CD14-positive monocyte (primary cell): Measurements from ENCODE around the gene ANAPC10. TPM values are rescaled to one million over a fixed set of nuclear protein-coding genes. Genes with fewer than 3 reads are reported as not detected.

Source experiments
- DNase-seq, 3 donors: peaks; one replicate each; pipeline ENCODE4 v3.0.0-alpha.2; 2011 to 2022
- H2AFZ ChIP-seq: 2 replicates; pipeline ENCODE4 v1.6.0; 2012; ENCODE audit warnings: mild to moderate bottlenecking, low read depth, low read length, inconsistent platforms; ENCODE audit not compliant: insufficient read depth, poor library complexity, severe bottlenecking
- H3K27ac ChIP-seq, 2 donors: 1 replicate in 1 of 2; 2 replicates in 1 of 2; pipeline ENCODE4 v1.5.1; 2012 to 2013; ENCODE audit warnings: low read length in 2 of 2, control low read depth in 1 of 2, inconsistent platforms in 1 of 2, low read depth in 1 of 2, mild to moderate bottlenecking in 1 of 2
- H3K27me3 ChIP-seq, 2 donors: one replicate each; pipeline versions ENCODE4 v1.6.0 to v1.6.1; 2011 to 2013; ENCODE audit warnings: low read length in 2 of 2; ENCODE audit not compliant: control insufficient read depth in 2 of 2, insufficient read depth in 2 of 2
- H3K36me3 ChIP-seq, 2 donors: replicated peaks in 1 of 2; 1 replicate in 1 of 2; 2 replicates in 1 of 2; pipeline versions ENCODE4 v1.5.1 to v1.6.1; 2012 to 2013; ENCODE audit warnings: low read length in 2 of 2, control low read depth in 1 of 2, inconsistent platforms in 1 of 2, mild to moderate bottlenecking in 1 of 2; ENCODE audit not compliant: insufficient read depth in 2 of 2, control insufficient read depth in 1 of 2
- H3K4me1 ChIP-seq, 2 donors: 1 replicate in 1 of 2; 2 replicates in 1 of 2; pipeline versions ENCODE4 v1.5.1 to v1.6.1; 2012 to 2013; ENCODE audit warnings: low read length in 2 of 2, control low read depth in 1 of 2, inconsistent platforms in 1 of 2, mild to moderate bottlenecking in 1 of 2, moderate library complexity in 1 of 2; ENCODE audit not compliant: insufficient read depth in 2 of 2, control insufficient read depth in 1 of 2
- H3K4me2 ChIP-seq: replicated peaks from 2 replicates; pipeline ENCODE3; 2012; ENCODE audit warnings: low read length, moderate library complexity, mild to moderate bottlenecking; ENCODE audit not compliant: poor library complexity, severe bottlenecking; ENCODE audit errors: extremely low read depth
- H3K4me3 ChIP-seq, 3 experiments: fragments of 200-600 bp in 1 of 3; sonication (generic) in 1 of 3; replicated peaks in 1 of 3; 1 replicate in 2 of 3; 2 replicates in 1 of 3; pipeline ENCODE4 v1.5.1; 2011 to 2013; ENCODE audit warnings: low read length in 3 of 3, mild to moderate bottlenecking in 3 of 3, control low read depth in 2 of 3, low read depth in 2 of 3, inconsistent platforms in 1 of 3, moderate library complexity in 1 of 3
- H3K79me2 ChIP-seq: 2 replicates; pipeline ENCODE4 v1.6.0; 2012; ENCODE audit warnings: mild to moderate bottlenecking, control low read depth, inconsistent platforms, low read length, moderate library complexity; ENCODE audit not compliant: insufficient read depth
- H3K9ac ChIP-seq: 2 replicates; pipeline ENCODE4 v1.6.0; 2017; ENCODE audit warnings: low read length, mild to moderate bottlenecking; ENCODE audit not compliant: insufficient read depth, poor library complexity, severe bottlenecking
- H3K9me3 ChIP-seq, 2 donors: replicated peaks in 1 of 2; 1 replicate in 1 of 2; 2 replicates in 1 of 2; pipeline versions ENCODE4 v1.5.1 to v1.6.1; 2012 to 2013; ENCODE audit warnings: low read length in 2 of 2, control low read depth in 1 of 2; ENCODE audit not compliant: control insufficient read depth in 1 of 2, insufficient read depth in 1 of 2
- H4K20me1 ChIP-seq: 2 replicates; pipeline ENCODE4 v1.6.0; 2012; ENCODE audit warnings: mild to moderate bottlenecking, low read length, control low read depth, moderate library complexity; ENCODE audit not compliant: insufficient read depth
- H3K27ac Mint-ChIP-seq, 7 donors: one replicate each; pipeline ENCODE4 v1.8.0; 2020; ENCODE audit warnings: mild to moderate bottlenecking in 7 of 7, mixed read lengths in 7 of 7, moderate library complexity in 6 of 7, inconsistent platforms in 2 of 7
- H3K27me3 Mint-ChIP-seq, 3 donors: one replicate each; pipeline ENCODE4 v1.8.0; 2021 to 2022; ENCODE audit warnings: low read depth in 3 of 3, mild to moderate bottlenecking in 3 of 3, mixed read lengths in 3 of 3, moderate library complexity in 3 of 3, inconsistent platforms in 1 of 3
- H3K36me3 Mint-ChIP-seq, 2 donors: one replicate each; pipeline ENCODE4 v1.8.0; 2020; ENCODE audit warnings: mixed read lengths in 2 of 2, inconsistent platforms in 1 of 2, mild to moderate bottlenecking in 1 of 2
- H3K4me1 Mint-ChIP-seq: one replicate; pipeline ENCODE4 v1.8.0; 2020; ENCODE audit warnings: mild to moderate bottlenecking, mixed read lengths
- H3K4me3 Mint-ChIP-seq, 2 donors: one replicate each; pipeline ENCODE4 v1.8.0; 2020; ENCODE audit warnings: mild to moderate bottlenecking in 2 of 2, mixed read lengths in 2 of 2, moderate library complexity in 1 of 2
- H3K9me3 Mint-ChIP-seq, 7 donors: one replicate each; pipeline ENCODE4 v1.8.0; 2020 to 2022; ENCODE audit warnings: mixed read lengths in 7 of 7, mild to moderate bottlenecking in 6 of 7, moderate library complexity in 6 of 7, inconsistent platforms in 2 of 7
- WGBS: methylation state at CpG from one replicate; pipeline ENCODE4 v1.1.5; 2013; ENCODE audit warnings: missing lambda C conversion rate; ENCODE audit not compliant: insufficient coverage; 5-methylcytosine and 5-hydroxymethylcytosine counted together
- intact Hi-C, 2 donors: fragments of 100-400 bp; cut with micrococcal nuclease; formaldehyde crosslinking; loops; one replicate each; pipeline versions ENCODE4 v1.15.0 to v1.15.1; 2023
- polyA plus RNA-seq, 3 donors: library from polyadenylated mRNA; depleted of rRNA in 1 of 3; unstranded in 2 of 3; stranded (reverse) in 1 of 3; fragments of 300-500 nt in 2 of 3; fragments of >200 nt in 1 of 3; fragmentation: Illumina TruSeq in 2 of 3; gene quantifications; 1 replicate in 2 of 3; 2 replicates in 1 of 3; pipeline ENCODE4 v1.2.3, GENCODE V29; 2012 to 2021
- TF ChIP-seq, protein P1 (sequence below): fragments of 200-600 bp; IDR thresholded peaks from one replicate; pipeline ENCODE4 v1.8.0; 2022; ENCODE audit warnings: antibody characterized with exemption, mild to moderate bottlenecking

Gene ANAPC10
- polyA plus RNA-seq, 3 donors: 11.1 to 25.4 (median 21.3) TPM

DNA sequence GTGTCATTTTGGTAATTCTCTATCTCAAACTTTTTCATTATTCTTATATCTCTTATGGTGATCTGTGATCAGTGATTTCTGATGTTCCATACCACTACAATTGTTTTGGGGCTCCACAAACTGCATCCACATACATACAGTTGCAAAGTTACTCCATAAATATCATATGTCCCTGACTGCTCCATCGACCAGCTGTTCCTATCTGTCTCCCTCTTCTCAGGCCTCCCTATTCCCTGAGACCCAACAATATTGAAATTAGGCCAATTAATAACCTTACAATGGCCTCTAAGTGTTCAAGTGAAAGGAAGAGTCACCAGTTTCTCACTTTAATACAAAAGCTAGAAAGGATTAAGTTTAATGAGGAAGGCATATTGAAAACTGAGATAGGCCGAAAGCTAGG lies 108.7 kb downstream of the ANAPC10 start:
- Histone ChIP-seq H3K27me3 (no peaks in the 10 kb centered on the region), H3K4me1 (no peaks in the 10 kb centered on the region), H3K36me3 (no peaks in the 10 kb centered on the region), H3K4me3 (no peak overlapping the region), H2AFZ (no peak overlapping the region), H3K79me2 (no peaks in the 10 kb centered on the region), H3K4me2 (no peak overlapping the region), H4K20me1 (no peaks in the 10 kb centered on the region), H3K27ac (no peak overlapping the region), H3K9ac (no peak overlapping the region), H3K9me3 (no peaks in the 10 kb centered on the region)
- TF ChIP-seq, protein P1, sequence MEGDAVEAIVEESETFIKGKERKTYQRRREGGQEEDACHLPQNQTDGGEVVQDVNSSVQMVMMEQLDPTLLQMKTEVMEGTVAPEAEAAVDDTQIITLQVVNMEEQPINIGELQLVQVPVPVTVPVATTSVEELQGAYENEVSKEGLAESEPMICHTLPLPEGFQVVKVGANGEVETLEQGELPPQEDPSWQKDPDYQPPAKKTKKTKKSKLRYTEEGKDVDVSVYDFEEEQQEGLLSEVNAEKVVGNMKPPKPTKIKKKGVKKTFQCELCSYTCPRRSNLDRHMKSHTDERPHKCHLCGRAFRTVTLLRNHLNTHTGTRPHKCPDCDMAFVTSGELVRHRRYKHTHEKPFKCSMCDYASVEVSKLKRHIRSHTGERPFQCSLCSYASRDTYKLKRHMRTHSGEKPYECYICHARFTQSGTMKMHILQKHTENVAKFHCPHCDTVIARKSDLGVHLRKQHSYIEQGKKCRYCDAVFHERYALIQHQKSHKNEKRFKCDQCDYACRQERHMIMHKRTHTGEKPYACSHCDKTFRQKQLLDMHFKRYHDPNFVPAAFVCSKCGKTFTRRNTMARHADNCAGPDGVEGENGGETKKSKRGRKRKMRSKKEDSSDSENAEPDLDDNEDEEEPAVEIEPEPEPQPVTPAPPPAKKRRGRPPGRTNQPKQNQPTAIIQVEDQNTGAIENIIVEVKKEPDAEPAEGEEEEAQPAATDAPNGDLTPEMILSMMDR: no peak
- intact Hi-C loops: no loop called here
- no peaks in the 10 kb centered on the region for H3K27me3 Mint-ChIP-seq
- peaks cover 0 to 5% (median 0%) of the 10 kb centered on the region in 7 donors for H3K9me3 Mint-ChIP-seq
- no peak overlapping the region for H3K27ac Mint-ChIP-seq
- no CpG with 5 or more reads among the region's 2 CpGs for WGBS
- no peak overlapping the region for H3K4me3 Mint-ChIP-seq
- no peaks in the 10 kb centered on the region for H3K4me1 Mint-ChIP-seq
- H3K36me3 Mint-ChIP-seq: peaks cover 7 to 11% of the 10 kb centered on the region in 2 donors
- no peak for DNase-seq

DNA sequence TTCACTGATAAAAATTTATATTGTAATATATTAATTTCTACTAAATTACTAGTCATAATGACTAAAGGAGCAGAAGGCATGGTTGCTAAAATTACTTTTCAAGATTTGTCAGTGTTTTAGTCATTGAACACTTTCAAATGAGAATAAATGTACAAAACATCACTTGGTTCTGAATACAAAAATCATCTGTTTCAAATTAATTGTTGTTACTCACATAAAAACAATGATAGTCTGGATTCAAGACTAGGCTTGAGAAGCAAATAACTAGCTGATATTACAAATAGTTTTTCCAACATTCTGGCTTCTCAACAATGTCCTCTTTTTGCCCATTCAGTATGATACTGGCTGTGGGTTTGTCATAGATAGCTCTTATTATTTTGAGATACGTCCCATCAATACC lies 112.5 kb downstream of the ANAPC10 start:
- DNase-seq: no peak
- no peak overlapping the region for H3K9ac ChIP-seq
- intact Hi-C loops: no loop called here
- no peak overlapping the region for H2AFZ ChIP-seq
- no peaks in the 10 kb centered on the region for H3K4me1 ChIP-seq
- Mint-ChIP-seq H3K4me3 (no peak overlapping the region), H3K27me3 (no peaks in the 10 kb centered on the region), H3K9me3 (peaks cover 0 to 8% (median 2%) of the 10 kb centered on the region in 7 donors), H3K27ac (no peak overlapping the region), H3K36me3 (peaks cover 0 to 3% of the 10 kb centered on the region in 2 donors), H3K4me1 (no peaks in the 10 kb centered on the region)
- no peak overlapping the region for H3K4me3 ChIP-seq
- no CpG with 5 or more reads among the region's 1 CpG for WGBS
- no peaks in the 10 kb centered on the region for H3K79me2 ChIP-seq
- H3K27ac ChIP-seq: no peak overlapping the region
- no peaks in the 10 kb centered on the region for H3K27me3 ChIP-seq
- H3K36me3 ChIP-seq: no peaks in the 10 kb centered on the region
- TF ChIP-seq, protein P1: no peak
- no peaks in the 10 kb centered on the region for H3K9me3 ChIP-seq
- no peaks in the 10 kb centered on the region for H4K20me1 ChIP-seq
- no peak overlapping the region for H3K4me2 ChIP-seq
